Skeletal muscle cell (primary cell): Measurements from ENCODE around the gene SEMA3A.

Experiments used
- DNase-seq: peaks from one replicate; pipeline ENCODE4 v3.0.0-alpha.2; 2010; ENCODE audit warnings: low read depth
- H3K4me3 ChIP-seq: 2 replicates; pipeline ENCODE4 v1.5.1; 2011; ENCODE audit warnings: low read depth, mild to moderate bottlenecking, control low read depth, low read length, moderate library complexity

SEMA3A gene

GRCh38 chr7:84042110-84042539, 152.5 kb downstream of the SEMA3A start:
- peak; percentile 73 for DNase-seq

GRCh38 chr7:84041649-84042048, 152.9 kb downstream of the SEMA3A start:
- DNase-seq, result no peak
- H3K4me3 ChIP-seq, result no peak overlapping the region

More at GRCh38 chr7:84042110-84042539, 152.5 kb downstream of the SEMA3A start:
- H3K4me3 ChIP-seq, result no peak overlapping the region

GRCh38 chr7:84040355-84040754, 154.2 kb downstream of the SEMA3A start:
- no peak for DNase-seq
- H3K4me3 ChIP-seq, result no peak overlapping the region

GRCh38 chr7:84039432-84039831, 155.2 kb downstream of the SEMA3A start:
- DNase-seq, result no peak

GRCh38 chr7:84027678-84028077, 166.9 kb downstream of the SEMA3A start:
- H3K4me3 ChIP-seq, result no peak overlapping the region
- no peak for DNase-seq

More at GRCh38 chr7:84039432-84039831, 155.2 kb downstream of the SEMA3A start:
- H3K4me3 ChIP-seq, result no peak overlapping the region

- no peak overlapping the region for H3K4me3 ChIP-seq
- peak; percentile 91 for DNase-seq
Measured at GRCh38 chr7:84025332-84025927, 169.2 kb downstream of the SEMA3A start.

GRCh38 chr7:84022684-84023308, 171.8 kb downstream of the SEMA3A start:
- no peak overlapping the region for H3K4me3 ChIP-seq
- DNase-seq, result no peak

GRCh38 chr7:84022009-84022408, 172.6 kb downstream of the SEMA3A start:
- DNase-seq, result no peak
- H3K4me3 ChIP-seq, result no peak overlapping the region

GRCh38 chr7:84021292-84021908, 173.2 kb downstream of the SEMA3A start:
- no peak overlapping the region for H3K4me3 ChIP-seq
- DNase-seq, result no peak

- DNase-seq, result no peak
Measured at GRCh38 chr7:84017651-84018050, 176.9 kb downstream of the SEMA3A start.

GRCh38 chr7:84013616-84014240, 180.9 kb downstream of the SEMA3A start:
- no peak overlapping the region for H3K4me3 ChIP-seq
- DNase-seq, result no peak

More at GRCh38 chr7:84017651-84018050, 176.9 kb downstream of the SEMA3A start:
- H3K4me3 ChIP-seq, result no peak overlapping the region

- no peak for DNase-seq
- no peak overlapping the region for H3K4me3 ChIP-seq
Measured at GRCh38 chr7:84009782-84010181, 184.8 kb downstream of the SEMA3A start.

- DNase-seq, result no peak
- H3K4me3 ChIP-seq, result no peak overlapping the region
Measured at GRCh38 chr7:84009051-84009450, 185.5 kb downstream of the SEMA3A start.

GRCh38 chr7:84003191-84003590, 191.4 kb downstream of the SEMA3A start:
- no peak for DNase-seq
- H3K4me3 ChIP-seq, result no peak overlapping the region

GRCh38 chr7:84002348-84002747, 192.2 kb downstream of the SEMA3A start:
- no peak for DNase-seq
- H3K4me3 ChIP-seq, result no peak overlapping the region

- H3K4me3 ChIP-seq, result no peak overlapping the region
- DNase-seq, result peak; percentile 11
Measured at GRCh38 chr7:83996879-83997278, 197.7 kb downstream of the SEMA3A start.

- H3K4me3 ChIP-seq, result no peak overlapping the region
- DNase-seq, result no peak
Measured at GRCh38 chr7:83987764-83988163, 206.8 kb downstream of the SEMA3A start.

- H3K4me3 ChIP-seq, result no peak overlapping the region
- no peak for DNase-seq
Measured at GRCh38 chr7:83985821-83986220, 208.8 kb downstream of the SEMA3A start.

GRCh38 chr7:83984591-83984990, 210.0 kb downstream of the SEMA3A start:
- H3K4me3 ChIP-seq, result no peak overlapping the region
- DNase-seq, result no peak

- DNase-seq, result no peak
- no peak overlapping the region for H3K4me3 ChIP-seq
Measured at GRCh38 chr7:83984076-83984475, 210.5 kb downstream of the SEMA3A start.
